ENCODE measurements around the gene VPS13D.

Gene VPS13D

GRCh38 chr1:12417389-12417788, 187.6 kb downstream of the VPS13D start:
- TF ChIP-seq CTCF (IDR thresholded peaks at IDR 0.05; ENCODE audit: borderline replicate concordance, extremely low read depth, low read length, poor library complexity, severe bottlenecking) (no peak), EZH2 (IDR thresholded peaks at IDR 0.05; ENCODE audit: borderline replicate concordance, low read depth, low read length, severe bottlenecking) (no peak)
- no peak overlapping the region for H3K4me2 ChIP-seq (ENCODE audit: insufficient read depth, low read length)
- ATAC-seq (ENCODE audit: insufficient read depth, low read depth) (no peak), DNase-seq (no peak)
- no peak overlapping the region for H3K27ac ChIP-seq (ENCODE audit: low read length)
- no peaks in the 10 kb centered on the region for H3K27me3 ChIP-seq (ENCODE audit: insufficient read depth, low read length, poor library complexity)
- H3K9me3 ChIP-seq (ENCODE audit: insufficient read depth, low read length, severe bottlenecking), result no peaks in the 10 kb centered on the region
- no peaks in the 10 kb centered on the region for H4K20me1 ChIP-seq (ENCODE audit: insufficient read depth, low read length)
- H3K4me1 ChIP-seq (ENCODE audit: insufficient read depth, low read length), result no peaks in the 10 kb centered on the region
- no peak overlapping the region for H2AFZ ChIP-seq (ENCODE audit: low read depth, low read length)
- H3K36me3 ChIP-seq (ENCODE audit: insufficient read depth, low read length), result peaks cover 28% of the 10 kb centered on the region
- H3K4me3 ChIP-seq (ENCODE audit: low read depth in 1 of 2, low read length in 2 of 2), result no peak overlapping the region
- no peaks in the 10 kb centered on the region for H3K79me2 ChIP-seq (ENCODE audit: insufficient read depth, low read length)
- no peak overlapping the region for H3K9ac ChIP-seq (ENCODE audit: low read depth, low read length)

- Histone ChIP-seq H3K36me3 (ENCODE audit: insufficient read depth, low read length) (peaks cover 25% of the 10 kb centered on the region), H3K79me2 (ENCODE audit: insufficient read depth, low read length) (no peaks in the 10 kb centered on the region), H3K27ac (ENCODE audit: low read length) (no peak overlapping the region), H4K20me1 (ENCODE audit: insufficient read depth, low read length) (no peaks in the 10 kb centered on the region), H3K4me1 (ENCODE audit: insufficient read depth, low read length) (no peaks in the 10 kb centered on the region), H3K4me2 (ENCODE audit: insufficient read depth, low read length) (no peak overlapping the region), H3K4me3 (ENCODE audit: low read depth in 1 of 2, low read length in 2 of 2) (no peak overlapping the region), H2AFZ (ENCODE audit: low read depth, low read length) (no peak overlapping the region), H3K9me3 (ENCODE audit: insufficient read depth, low read length, severe bottlenecking) (no peaks in the 10 kb centered on the region), H3K9ac (ENCODE audit: low read depth, low read length) (no peak overlapping the region), H3K27me3 (ENCODE audit: insufficient read depth, low read length, poor library complexity) (no peaks in the 10 kb centered on the region)
- no peak for DNase-seq
- TF ChIP-seq CTCF (IDR thresholded peaks at IDR 0.05; ENCODE audit: borderline replicate concordance, extremely low read depth, low read length, poor library complexity, severe bottlenecking) (no peak), EZH2 (IDR thresholded peaks at IDR 0.05; ENCODE audit: borderline replicate concordance, low read depth, low read length, severe bottlenecking) (no peak)
- no peak for ATAC-seq (ENCODE audit: insufficient read depth, low read depth)
Measured at GRCh38 chr1:12420171-12420570, 190.3 kb downstream of the VPS13D start.

GRCh38 chr1:12422488-12422887, 192.7 kb downstream of the VPS13D start:
- ATAC-seq (ENCODE audit: insufficient read depth, low read depth) (no peak), DNase-seq (no peak)
- H3K4me2 ChIP-seq (ENCODE audit: insufficient read depth, low read length), result no peak overlapping the region
- no peaks in the 10 kb centered on the region for H3K9me3 ChIP-seq (ENCODE audit: insufficient read depth, low read length, severe bottlenecking)
- H2AFZ ChIP-seq (ENCODE audit: low read depth, low read length), result no peak overlapping the region
- H3K9ac ChIP-seq (ENCODE audit: low read depth, low read length), result no peak overlapping the region
- no peaks in the 10 kb centered on the region for H3K27me3 ChIP-seq (ENCODE audit: insufficient read depth, low read length, poor library complexity)
- H3K27ac ChIP-seq (ENCODE audit: low read length), result no peak overlapping the region
- no peaks in the 10 kb centered on the region for H3K79me2 ChIP-seq (ENCODE audit: insufficient read depth, low read length)
- H3K36me3 ChIP-seq (ENCODE audit: insufficient read depth, low read length), result peaks cover 10% of the 10 kb centered on the region
- no peak overlapping the region for H3K4me3 ChIP-seq (ENCODE audit: low read depth in 1 of 2, low read length in 2 of 2)
- no peak for TF ChIP-seq EZH2 (IDR thresholded peaks at IDR 0.05; ENCODE audit: borderline replicate concordance, low read depth, low read length, severe bottlenecking)
- no peak for TF ChIP-seq CTCF (IDR thresholded peaks at IDR 0.05; ENCODE audit: borderline replicate concordance, extremely low read depth, low read length, poor library complexity, severe bottlenecking)
- H4K20me1 ChIP-seq (ENCODE audit: insufficient read depth, low read length), result no peaks in the 10 kb centered on the region
- no peaks in the 10 kb centered on the region for H3K4me1 ChIP-seq (ENCODE audit: insufficient read depth, low read length)

- H3K4me2 ChIP-seq (ENCODE audit: insufficient read depth, low read length), result no peak overlapping the region
- H3K9me3 ChIP-seq (ENCODE audit: insufficient read depth, low read length, severe bottlenecking), result no peaks in the 10 kb centered on the region
- no peak overlapping the region for H3K9ac ChIP-seq (ENCODE audit: low read depth, low read length)
- no peak for DNase-seq
- H4K20me1 ChIP-seq (ENCODE audit: insufficient read depth, low read length), result no peaks in the 10 kb centered on the region
- no peaks in the 10 kb centered on the region for H3K4me1 ChIP-seq (ENCODE audit: insufficient read depth, low read length)
- peaks cover 4% of the 10 kb centered on the region for H3K36me3 ChIP-seq (ENCODE audit: insufficient read depth, low read length)
- no peak overlapping the region for H3K27ac ChIP-seq (ENCODE audit: low read length)
- no peaks in the 10 kb centered on the region for H3K27me3 ChIP-seq (ENCODE audit: insufficient read depth, low read length, poor library complexity)
- no peak for TF ChIP-seq EZH2 (IDR thresholded peaks at IDR 0.05; ENCODE audit: borderline replicate concordance, low read depth, low read length, severe bottlenecking)
- TF ChIP-seq CTCF (IDR thresholded peaks at IDR 0.05; ENCODE audit: borderline replicate concordance, extremely low read depth, low read length, poor library complexity, severe bottlenecking), result no peak
- H2AFZ ChIP-seq (ENCODE audit: low read depth, low read length), result no peak overlapping the region
- no peak for ATAC-seq (ENCODE audit: insufficient read depth, low read depth)
- H3K79me2 ChIP-seq (ENCODE audit: insufficient read depth, low read length), result no peaks in the 10 kb centered on the region
- no peak overlapping the region for H3K4me3 ChIP-seq (ENCODE audit: low read depth in 1 of 2, low read length in 2 of 2)
Measured at GRCh38 chr1:12424087-12424529, 194.3 kb downstream of the VPS13D start.
